GM19452 (cell line): Measurements from ENCODE around the gene HCFC1.

Experiments
- ATAC-seq: cut with Tn5 transposase; IDR thresholded peaks from one replicate; pipeline ENCODE4 v1.9.1; 2021; ENCODE audit not compliant: unreplicated experiment

The HCFC1 gene

DNA sequence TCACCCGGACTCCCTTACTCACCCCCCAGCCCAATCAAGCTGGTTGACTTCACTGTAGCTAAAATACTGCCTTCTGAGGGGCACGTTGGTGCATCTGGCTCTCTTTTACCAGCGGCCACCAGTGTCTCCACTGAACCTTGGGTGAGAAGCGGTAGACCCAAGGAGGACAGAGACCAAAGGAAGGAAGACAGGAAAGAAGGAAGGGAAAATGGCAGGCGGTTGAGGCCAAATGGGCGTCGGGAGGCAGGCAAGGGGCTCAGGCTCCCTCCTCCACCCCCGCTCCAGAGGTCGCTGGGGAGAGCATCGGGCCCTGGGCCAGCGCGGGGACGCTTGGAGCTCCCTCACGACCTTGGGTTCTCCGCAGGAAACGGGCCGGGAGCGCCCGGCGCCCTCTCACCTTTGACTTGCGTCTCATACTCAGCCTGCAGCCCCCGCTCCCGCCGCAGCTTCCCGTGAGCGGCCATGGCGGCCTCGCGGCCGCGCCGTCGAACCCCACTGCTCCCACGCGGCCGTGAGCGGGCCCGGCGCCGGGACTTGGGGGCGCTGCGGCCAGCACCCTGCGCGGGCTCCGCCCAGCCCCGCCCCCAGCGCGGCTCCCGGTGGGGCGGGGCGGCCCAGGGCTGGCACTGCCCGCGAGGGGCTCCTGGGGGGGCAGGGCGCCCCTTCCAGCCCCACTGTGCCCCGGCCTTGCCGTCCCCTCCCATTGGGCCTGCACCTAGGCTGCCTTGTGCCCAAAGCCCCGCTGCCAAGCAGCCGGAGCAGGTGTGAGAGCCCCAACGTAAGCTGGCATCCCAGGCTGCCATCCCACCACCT is 45.7 kb downstream of the HCFC1 start, which contains the start of gene ARHGAP4:
Gene ARHGAP4 (minus strand): TSS at position 526 of the 813 bp plus-strand sequence. CDS start 62 bp downstream, at position 464.
- no peak for ATAC-seq

GRCh38 chrX:153925387-153925738 is 46.3 kb downstream of the HCFC1 start:
- ATAC-seq: no peak

DNA sequence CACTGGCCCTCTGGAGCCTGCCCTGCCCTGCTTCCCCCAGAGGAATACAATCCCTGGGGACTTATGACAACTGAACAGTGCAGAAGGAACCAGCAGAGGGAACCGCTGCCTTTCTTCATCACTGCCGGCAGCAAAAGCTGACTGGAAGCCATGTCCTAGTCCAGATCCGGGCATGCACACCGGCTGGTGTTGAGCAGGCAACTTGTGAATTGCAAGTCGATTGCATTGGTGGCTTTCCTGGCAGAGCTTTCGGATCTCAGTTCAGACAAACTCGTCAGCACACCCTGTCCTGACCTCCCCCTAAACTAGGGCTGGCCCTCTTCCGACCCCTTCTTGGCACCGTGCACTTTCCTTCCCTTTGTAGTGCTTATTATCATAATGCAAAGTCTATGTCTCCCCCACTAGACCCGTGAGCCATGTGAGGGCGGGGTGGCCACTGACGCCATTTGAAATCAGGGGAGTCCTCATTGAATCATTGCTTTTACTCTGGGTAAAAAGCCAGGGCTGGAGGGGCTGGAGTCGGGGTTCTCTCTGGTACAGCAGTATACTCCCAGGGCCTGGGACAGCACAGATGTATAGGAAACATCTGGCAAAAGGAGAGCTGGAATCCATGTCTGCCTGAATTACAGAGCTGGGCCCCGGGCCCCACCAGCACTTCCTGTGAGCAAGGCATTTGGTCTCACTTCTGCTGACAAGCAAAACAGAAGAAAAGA is 47.3 kb downstream of the HCFC1 start:
- no peak for ATAC-seq

- ATAC-seq: no peak
These were observed 48.4 kb downstream of the HCFC1 start for GRCh38 chrX:153922932-153923857.

- no peak for ATAC-seq
These were observed 49.8 kb downstream of the HCFC1 start for GRCh38 chrX:153921511-153922446.

DNA sequence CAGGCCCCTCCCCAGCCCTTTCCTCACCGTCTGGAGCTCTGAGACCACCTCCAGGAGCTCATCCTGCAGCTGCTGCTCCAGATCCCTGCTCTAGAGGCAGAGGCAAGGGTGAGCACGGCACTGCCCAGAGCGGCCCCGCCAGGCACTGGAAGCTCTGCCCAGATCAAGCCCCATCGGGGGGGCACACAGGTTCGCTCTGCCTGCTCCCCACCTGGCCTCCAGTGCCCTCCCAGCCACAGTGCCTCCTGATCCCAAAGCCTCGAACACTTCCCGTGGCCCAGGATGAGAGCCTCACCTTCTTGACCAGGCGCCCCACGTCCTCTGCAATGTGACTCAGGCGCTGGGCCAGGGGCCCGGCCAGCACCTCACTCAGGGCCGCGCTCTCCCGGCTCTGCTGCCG is 50.5 kb downstream of the HCFC1 start:
- no peak for ATAC-seq

- ATAC-seq: no peak
These were observed 51.1 kb downstream of the HCFC1 start for GRCh38 chrX:153920546-153920945.

DNA sequence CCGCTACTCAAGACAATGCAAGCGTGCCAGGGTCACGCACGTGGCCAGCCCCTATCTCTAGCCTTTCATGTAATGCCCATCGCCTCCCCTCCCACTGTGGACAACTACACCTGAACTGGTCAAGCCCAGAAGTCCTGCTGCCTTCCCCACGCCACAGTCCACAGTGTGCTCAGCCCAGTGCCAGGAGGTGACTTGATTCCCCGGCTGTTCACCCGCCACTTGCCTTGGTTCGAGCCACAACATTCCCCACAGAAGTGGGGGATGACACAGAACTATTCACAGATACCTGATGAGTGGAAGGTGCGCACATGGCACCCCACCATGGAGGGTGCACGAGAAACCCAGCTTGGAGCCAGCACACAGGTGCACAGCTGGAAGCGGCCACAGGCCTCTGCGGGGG is 52.3 kb downstream of the HCFC1 start:
- ATAC-seq: no peak

DNA sequence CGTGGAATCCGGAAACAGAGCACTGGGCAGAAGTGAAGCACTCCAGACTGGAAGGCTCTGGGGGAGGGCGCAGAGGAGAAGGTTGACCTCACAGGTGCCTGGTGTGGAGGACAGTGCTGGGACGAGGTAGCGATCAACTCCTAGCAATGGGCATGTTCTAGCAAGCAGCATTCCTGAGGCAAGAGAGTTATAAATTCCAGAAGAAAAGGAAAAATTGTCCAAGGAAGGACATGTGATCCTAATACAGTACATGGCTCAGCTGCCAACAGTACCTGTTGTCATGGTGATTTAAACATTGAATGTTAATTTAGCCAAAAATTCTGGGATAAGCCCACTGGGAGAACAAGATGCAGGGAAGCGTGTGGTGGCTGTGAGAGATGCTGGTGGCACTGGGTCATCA is 53.7 kb downstream of the HCFC1 start:
- no peak for ATAC-seq

GRCh38 chrX:153913701-153914100 is 57.9 kb downstream of the HCFC1 start:
- no peak for ATAC-seq

DNA sequence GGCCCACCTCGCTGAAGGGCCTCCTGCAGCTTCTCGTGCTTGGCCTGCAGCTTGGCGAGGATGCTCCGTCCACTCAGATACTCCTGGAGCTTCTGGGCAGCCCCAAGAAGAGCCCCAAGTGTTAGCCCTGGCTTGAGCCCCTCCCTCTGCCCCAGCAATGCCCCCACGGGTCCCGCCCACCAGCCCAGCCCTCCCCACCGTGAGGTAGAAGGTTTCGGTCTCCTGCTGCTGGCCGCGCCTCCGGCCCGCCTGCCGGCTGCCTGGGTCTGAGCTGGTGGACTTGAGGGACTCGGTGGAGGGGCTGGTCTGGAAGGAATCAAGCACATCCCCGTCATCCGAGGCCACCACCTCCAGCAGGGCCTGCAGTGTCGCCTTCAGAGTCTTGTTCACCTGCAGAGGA is 58.4 kb downstream of the HCFC1 start:
- ATAC-seq: no peak

DNA sequence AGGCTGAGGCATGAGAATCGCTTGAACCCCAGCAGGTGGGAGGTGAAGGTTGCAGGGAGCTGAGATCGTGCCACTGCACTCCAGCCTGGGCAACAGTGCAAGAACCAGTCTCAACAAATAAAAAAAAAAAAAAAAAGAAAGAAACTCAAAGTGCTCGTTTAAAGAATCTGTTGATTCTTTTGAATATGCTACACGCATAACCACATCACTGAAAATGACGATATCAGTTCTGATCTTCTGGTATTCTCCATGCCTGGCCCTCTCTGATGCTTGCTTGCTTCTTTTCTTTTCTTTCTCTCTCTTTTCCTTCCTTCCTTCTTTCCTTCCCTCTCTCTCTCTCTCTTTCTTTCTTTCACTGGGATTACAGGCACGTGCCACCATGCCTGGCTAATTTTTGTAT is 59.8 kb downstream of the HCFC1 start:
- ATAC-seq: no peak

GRCh38 chrX:153910446-153910845 is 61.2 kb downstream of the HCFC1 start:
- ATAC-seq: no peak

DNA sequence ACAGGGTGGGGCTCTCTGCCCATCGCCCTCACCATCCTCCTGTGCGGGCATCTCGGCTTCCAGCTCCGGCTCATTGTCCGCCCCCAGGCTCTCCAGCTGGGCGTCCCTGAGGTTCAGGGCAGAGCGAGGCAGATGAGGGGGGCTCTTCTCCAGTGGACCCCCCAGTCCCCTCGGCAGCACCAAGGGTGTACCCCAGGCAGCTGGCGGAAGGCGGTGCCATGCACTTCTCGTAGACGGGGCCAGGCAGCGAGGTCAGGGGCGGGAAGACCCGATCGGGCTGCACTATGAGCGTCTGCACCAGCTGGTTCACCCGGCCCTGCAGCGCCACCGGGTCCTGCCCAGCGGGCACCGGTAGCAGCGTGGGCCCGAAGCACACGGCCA is 61.6 kb downstream of the HCFC1 start:
- no peak for ATAC-seq

- ATAC-seq: no peak
These were observed 62.3 kb downstream of the HCFC1 start for GRCh38 chrX:153909024-153909979.

DNA sequence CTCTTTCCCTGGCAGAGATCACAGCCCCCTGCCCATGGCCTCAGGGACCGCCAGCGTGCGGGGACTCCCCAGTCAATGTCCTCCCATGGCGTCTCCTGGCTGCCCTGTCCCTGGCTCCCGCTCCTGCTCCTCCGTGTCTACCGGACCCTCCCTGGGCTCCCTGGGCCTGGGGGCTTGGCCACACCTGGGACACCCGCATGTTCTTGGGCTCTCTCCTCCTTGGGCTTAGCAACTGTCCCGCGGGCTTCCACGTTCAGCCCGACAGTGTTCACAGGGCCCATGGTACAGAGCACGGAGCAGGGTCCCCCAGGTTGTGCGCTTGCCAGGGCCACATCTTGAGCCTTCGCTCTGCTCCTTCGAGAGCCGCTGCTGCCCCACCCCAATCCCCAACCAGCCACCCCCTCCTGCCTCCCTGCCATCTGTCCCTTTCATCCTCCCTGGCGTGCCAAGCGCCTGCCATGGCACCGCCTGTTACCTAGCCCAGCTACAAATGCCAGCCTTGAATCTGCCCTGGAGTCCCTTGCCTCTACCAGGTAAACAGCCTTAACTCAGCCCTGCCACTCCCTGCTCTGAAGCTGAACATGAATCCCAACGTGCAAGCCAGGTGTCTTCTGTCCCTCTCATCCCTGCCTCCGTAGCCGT is 63.3 kb downstream of the HCFC1 start:
- no peak for ATAC-seq

DNA sequence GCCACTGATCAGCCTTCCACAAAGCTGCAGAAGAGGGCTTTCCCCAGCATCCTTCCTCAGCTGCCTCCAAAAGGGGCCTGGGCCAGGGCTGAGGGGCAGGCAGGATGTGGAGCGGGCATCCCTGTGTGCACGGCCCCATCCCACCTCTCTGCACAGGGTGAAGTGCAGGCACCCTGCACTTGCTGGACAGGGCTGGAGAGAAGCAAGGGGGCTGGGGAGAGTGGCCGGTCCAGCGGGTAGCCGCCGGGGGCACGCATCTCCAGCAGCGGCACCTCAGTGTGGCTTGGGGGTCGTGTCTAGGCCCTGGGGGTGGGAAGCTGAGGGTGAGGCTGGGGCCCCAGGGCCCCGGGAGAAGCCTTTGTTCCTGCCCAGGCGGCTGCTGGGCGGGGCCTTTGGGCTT is 64.2 kb downstream of the HCFC1 start:
- no peak for ATAC-seq

DNA sequence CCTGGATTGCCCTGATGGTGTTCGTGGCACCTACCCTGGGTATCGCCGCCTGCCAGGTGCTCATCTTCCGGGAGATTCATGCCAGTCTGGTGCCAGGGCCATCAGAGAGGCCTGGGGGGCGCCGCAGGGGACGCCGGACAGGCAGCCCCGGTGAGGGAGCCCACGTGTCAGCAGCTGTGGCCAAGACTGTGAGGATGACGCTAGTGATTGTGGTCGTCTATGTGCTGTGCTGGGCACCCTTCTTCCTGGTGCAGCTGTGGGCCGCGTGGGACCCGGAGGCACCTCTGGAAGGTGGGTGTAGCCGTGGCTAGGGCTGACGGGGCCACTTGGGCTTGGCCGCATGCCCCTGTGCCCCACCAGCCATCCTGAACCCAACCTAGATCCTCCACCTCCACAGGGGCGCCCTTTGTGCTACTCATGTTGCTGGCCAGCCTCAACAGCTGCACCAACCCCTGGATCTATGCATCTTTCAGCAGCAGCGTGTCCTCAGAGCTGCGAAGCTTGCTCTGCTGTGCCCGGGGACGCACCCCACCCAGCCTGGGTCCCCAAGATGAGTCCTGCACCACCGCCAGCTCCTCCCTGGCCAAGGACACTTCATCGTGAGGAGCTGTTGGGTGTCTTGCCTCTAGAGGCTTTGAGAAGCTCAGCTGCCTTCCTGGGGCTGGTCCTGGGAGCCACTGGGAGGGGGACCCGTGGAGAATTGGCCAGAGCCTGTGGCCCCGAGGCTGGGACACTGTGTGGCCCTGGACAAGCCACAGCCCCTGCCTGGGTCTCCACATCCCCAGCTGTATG is 65.3 kb downstream of the HCFC1 start:
- ATAC-seq: no peak
